CD4-positive, alpha-beta T cell (primary cell): ENCODE results near the gene PTPRN2. TPM values are rescaled to one million over a fixed set of nuclear protein-coding genes. Genes with fewer than 3 reads are reported as not detected.

ENCODE experiments used
- ATAC-seq: fragments of 200-7000 bp; cut with Tn5 transposase; one replicate; pipeline ENCODE4 v1.10.0; 2022; ENCODE audit warnings: mild to moderate bottlenecking; ENCODE audit not compliant: poor library complexity
- CTCF ChIA-PET: fragments of 350-600 bp; sonication (Branson Sonifier 250); formaldehyde crosslinking; loops from one replicate; lab custom pipeline; 2021; ENCODE audit warnings: antibody characterized with exemption, inconsistent platforms; lab: Charles Lee
- POLR2A ChIA-PET: fragments of 350-600 bp; sonication (Branson Sonifier 250); formaldehyde crosslinking; loops from one replicate; lab custom pipeline; 2021; ENCODE audit warnings: antibody characterized with exemption, inconsistent platforms; lab: Charles Lee
- DNase-seq, 14 experiments: peaks; one replicate each; pipeline ENCODE4 v3.0.0-alpha.2; 2013 to 2020; ENCODE audit warnings: mixed read lengths in 2 of 14
- H3K27ac ChIP-seq, 2 donors: one replicate each; pipeline versions ENCODE4 v1.5.1 to v1.7.0; 2013; ENCODE audit warnings: low read length in 2 of 2, low read depth in 1 of 2, mild to moderate bottlenecking in 1 of 2
- H3K27me3 ChIP-seq, 2 experiments: 1 replicate in 1 of 2; 2 replicates in 1 of 2; pipeline versions ENCODE4 v1.6.1 to v1.7.0; 2013; ENCODE audit warnings: low read length in 2 of 2, control low read depth in 1 of 2, mild to moderate bottlenecking in 1 of 2, moderate library complexity in 1 of 2; ENCODE audit not compliant: insufficient read depth in 2 of 2, control insufficient read depth in 1 of 2
- H3K36me3 ChIP-seq: one replicate; pipeline ENCODE4 v1.6.1; 2013; ENCODE audit warnings: low read length, control low read depth; ENCODE audit not compliant: insufficient read depth
- H3K4me1 ChIP-seq: one replicate; pipeline ENCODE4 v1.6.1; 2013; ENCODE audit warnings: low read length, control low read depth; ENCODE audit not compliant: insufficient read depth
- H3K4me3 ChIP-seq: one replicate; pipeline ENCODE4 v1.5.1; 2013; ENCODE audit warnings: mild to moderate bottlenecking, low read length, moderate library complexity
- H3K9me3 ChIP-seq, 2 experiments: 1 replicate in 1 of 2; 2 replicates in 1 of 2; pipeline versions ENCODE4 v1.6.1 to v1.7.0; 2013; ENCODE audit warnings: low read length in 2 of 2, mild to moderate bottlenecking in 2 of 2, control low read depth in 1 of 2, moderate library complexity in 1 of 2; ENCODE audit not compliant: control insufficient read depth in 1 of 2, insufficient read depth in 1 of 2
- H3K27ac Mint-ChIP-seq: one replicate; pipeline ENCODE4 v1.8.0; 2020; ENCODE audit warnings: mixed read lengths
- H3K27me3 Mint-ChIP-seq: one replicate; pipeline ENCODE4 v1.8.0; 2021; ENCODE audit warnings: mixed read lengths
- H3K36me3 Mint-ChIP-seq: one replicate; pipeline ENCODE4 v1.8.0; 2021; ENCODE audit warnings: low read depth, mixed read lengths
- H3K4me1 Mint-ChIP-seq: one replicate; pipeline ENCODE4 v1.8.0; 2021; ENCODE audit warnings: low read depth, mixed read lengths
- H3K4me3 Mint-ChIP-seq: one replicate; pipeline ENCODE4 v1.8.0; 2020; ENCODE audit warnings: mild to moderate bottlenecking, mixed read lengths
- H3K9me3 Mint-ChIP-seq: one replicate; pipeline ENCODE4 v1.8.0; 2020; ENCODE audit warnings: mixed read lengths
- CTCF ChIP-seq: fragments of 200-600 bp; IDR thresholded peaks from one replicate; pipeline ENCODE4 v1.8.0; 2022; ENCODE audit warnings: antibody characterized with exemption, mild to moderate bottlenecking
- intact Hi-C, 2 experiments: fragments of 100-400 bp; cut with DNase I in 1 of 2; cut with micrococcal nuclease in 1 of 2; formaldehyde crosslinking; loops; one replicate each; pipeline versions ENCODE4 v1.15.1 to v1.9.0; 2023 to 2025; cut with DNase I, micrococcal nuclease
- total RNA-seq, 174 experiments: library from RNA in 2 of 174; stranded (reverse) in 2 of 174; gene quantifications; one replicate each; pipeline ENCODE4 v1.2.3 and lab custom pipeline; 2021 to 2026

PTPRN2 gene
- total RNA-seq, 2 experiments from 2014 or later = 0.34 to 0.44 TPM

- H3K4me3 Mint-ChIP-seq = no peak overlapping the region
- H3K27ac ChIP-seq = no peak overlapping the region
- H3K9me3 ChIP-seq = no peaks in the 10 kb centered on the region
- intact Hi-C loops = no loop called here
- H3K36me3 Mint-ChIP-seq = no peaks in the 10 kb centered on the region
- peaks cover 8% of the 10 kb centered on the region for H3K4me1 Mint-ChIP-seq
- no peaks in the 10 kb centered on the region for H3K36me3 ChIP-seq
- ChIA-PET POLR2A (no interaction called here), CTCF (no interaction called here)
- no peak for ATAC-seq
- no peaks in the 10 kb centered on the region for H3K9me3 Mint-ChIP-seq
- no peaks in the 10 kb centered on the region for H3K4me1 ChIP-seq
- no peaks in the 10 kb centered on the region for H3K27me3 ChIP-seq
- H3K27ac Mint-ChIP-seq = no peak overlapping the region
- no peaks in the 10 kb centered on the region for H3K27me3 Mint-ChIP-seq
- peak in 5 of 14 experiments; percentile 7 to 53 (median 28) for DNase-seq
- no peak for TF ChIP-seq CTCF
- no peak overlapping the region for H3K4me3 ChIP-seq
Observed at GRCh38 chr7:158541346-158542010, 46.1 kb downstream of the PTPRN2 start.

GRCh38 chr7:158539711-158540146 lies 47.9 kb downstream of the PTPRN2 start:
- DNase-seq (no peak), ATAC-seq (no peak)
- Histone ChIP-seq H3K9me3 (peaks cover 0 to 3% of the 10 kb centered on the region in 2 experiments), H3K4me3 (no peak overlapping the region), H3K4me1 (no peaks in the 10 kb centered on the region), H3K36me3 (no peaks in the 10 kb centered on the region), H3K27me3 (no peaks in the 10 kb centered on the region), H3K27ac (no peak overlapping the region)
- intact Hi-C loops = no loop called here
- peaks cover 3% of the 10 kb centered on the region for H3K9me3 Mint-ChIP-seq
- no peak overlapping the region for H3K4me3 Mint-ChIP-seq
- no peak overlapping the region for H3K27ac Mint-ChIP-seq
- POLR2A ChIA-PET = no interaction called here
- H3K36me3 Mint-ChIP-seq = no peaks in the 10 kb centered on the region
- H3K4me1 Mint-ChIP-seq = peaks cover 8% of the 10 kb centered on the region
- CTCF ChIA-PET = no interaction called here
- no peak for TF ChIP-seq CTCF
- no peaks in the 10 kb centered on the region for H3K27me3 Mint-ChIP-seq

- no peak overlapping the region for H3K4me3 Mint-ChIP-seq
- H3K9me3 Mint-ChIP-seq = peaks cover 3% of the 10 kb centered on the region
- no peak overlapping the region for H3K27ac Mint-ChIP-seq
- H3K4me1 ChIP-seq = no peaks in the 10 kb centered on the region
- H3K27me3 Mint-ChIP-seq = peaks cover under 1% of the 10 kb centered on the region
- peaks cover 0 to 16% of the 10 kb centered on the region in 2 experiments for H3K9me3 ChIP-seq
- DNase-seq (no peak), ATAC-seq (no peak)
- no peaks in the 10 kb centered on the region for H3K27me3 ChIP-seq
- H3K4me3 ChIP-seq = no peak overlapping the region
- CTCF ChIA-PET = no interaction called here
- H3K36me3 ChIP-seq = no peaks in the 10 kb centered on the region
- TF ChIP-seq CTCF = no peak
- intact Hi-C loops = no loop called here
- H3K36me3 Mint-ChIP-seq = no peaks in the 10 kb centered on the region
- POLR2A ChIA-PET = no interaction called here
- peaks cover 8% of the 10 kb centered on the region for H3K4me1 Mint-ChIP-seq
- no peak overlapping the region for H3K27ac ChIP-seq
Observed at GRCh38 chr7:158538156-158538946, 49.3 kb downstream of the PTPRN2 start.
